ENCODE results near the gene NTRK2.

The NTRK2 gene

GRCh38 chr9:84670138-84671041 lies 861 bp downstream of the NTRK2 start:
- Mint-ChIP-seq H3K27ac (no peak overlapping the region), H3K4me1 (peaks cover 7% of the 10 kb centered on the region), H3K36me3 (no peaks in the 10 kb centered on the region), H3K27me3 (peaks cover 23% of the 10 kb centered on the region), H3K4me3 (no peak overlapping the region), H3K9me3 (peaks cover 4% of the 10 kb centered on the region)
- DNase-seq (ENCODE audit: low spot score in 2 of 2) (no peak), ATAC-seq (ENCODE audit: low read depth) (no peak)

GRCh38 chr9:84671586-84672521 lies 2.3 kb downstream of the NTRK2 start:
- ATAC-seq (ENCODE audit: low read depth): no peak
- no peak overlapping the region for H3K4me3 Mint-ChIP-seq
- peaks cover 21% of the 10 kb centered on the region for H3K27me3 Mint-ChIP-seq

GRCh38 chr9:84673806-84674205 lies 4.3 kb downstream of the NTRK2 start:
- Mint-ChIP-seq H3K4me3 (no peak overlapping the region), H3K27ac (no peak overlapping the region), H3K9me3 (no peaks in the 10 kb centered on the region), H3K36me3 (no peaks in the 10 kb centered on the region), H3K4me1 (peaks cover 4% of the 10 kb centered on the region), H3K27me3 (peaks cover 15% of the 10 kb centered on the region)
- DNase-seq (ENCODE audit: low spot score in 2 of 2) (no peak), ATAC-seq (ENCODE audit: low read depth) (no peak)

More at GRCh38 chr9:84671586-84672521, 2.3 kb downstream of the NTRK2 start:
- H3K27ac Mint-ChIP-seq: no peak overlapping the region
- no peaks in the 10 kb centered on the region for H3K36me3 Mint-ChIP-seq
- peaks cover 7% of the 10 kb centered on the region for H3K4me1 Mint-ChIP-seq
- DNase-seq (ENCODE audit: low spot score in 2 of 2): no peak
- H3K9me3 Mint-ChIP-seq: no peaks in the 10 kb centered on the region

- no peaks in the 10 kb centered on the region for H3K36me3 Mint-ChIP-seq
Measured at GRCh38 chr9:84677080-84677479, 7.6 kb downstream of the NTRK2 start.

GRCh38 chr9:84679571-84679970 lies 10.0 kb downstream of the NTRK2 start:
- no peaks in the 10 kb centered on the region for H3K27me3 Mint-ChIP-seq
- ATAC-seq (ENCODE audit: low read depth): no peak

More at GRCh38 chr9:84677080-84677479, 7.6 kb downstream of the NTRK2 start:
- Mint-ChIP-seq H3K4me1 (no peaks in the 10 kb centered on the region), H3K27ac (no peak overlapping the region), H3K9me3 (no peaks in the 10 kb centered on the region), H3K27me3 (peaks cover 2% of the 10 kb centered on the region), H3K4me3 (no peak overlapping the region)
- DNase-seq (ENCODE audit: low spot score in 2 of 2): no peak
- ATAC-seq (ENCODE audit: low read depth): no peak

GRCh38 chr9:84681516-84682285 lies 12.2 kb downstream of the NTRK2 start:
- H3K9me3 Mint-ChIP-seq: peaks cover 2% of the 10 kb centered on the region
- no peak for ATAC-seq (ENCODE audit: low read depth)
- peaks cover 4% of the 10 kb centered on the region for H3K27me3 Mint-ChIP-seq

More at GRCh38 chr9:84679571-84679970, 10.0 kb downstream of the NTRK2 start:
- Mint-ChIP-seq H3K4me1 (no peaks in the 10 kb centered on the region), H3K36me3 (no peaks in the 10 kb centered on the region), H3K4me3 (no peak overlapping the region), H3K27ac (no peak overlapping the region), H3K9me3 (no peaks in the 10 kb centered on the region)
- no peak for DNase-seq (ENCODE audit: low spot score in 2 of 2)

GRCh38 chr9:84686068-84686467 lies 16.5 kb downstream of the NTRK2 start:
- Mint-ChIP-seq H3K4me3 (no peak overlapping the region), H3K9me3 (peaks cover 2% of the 10 kb centered on the region), H3K27me3 (peaks cover 4% of the 10 kb centered on the region), H3K27ac (no peak overlapping the region), H3K4me1 (no peaks in the 10 kb centered on the region), H3K36me3 (no peaks in the 10 kb centered on the region)
- ATAC-seq (ENCODE audit: low read depth): no peak
- no peak for DNase-seq (ENCODE audit: low spot score in 2 of 2)

More at GRCh38 chr9:84681516-84682285, 12.2 kb downstream of the NTRK2 start:
- H3K4me3 Mint-ChIP-seq: no peak overlapping the region
- H3K36me3 Mint-ChIP-seq: no peaks in the 10 kb centered on the region
- no peaks in the 10 kb centered on the region for H3K4me1 Mint-ChIP-seq
- H3K27ac Mint-ChIP-seq: no peak overlapping the region
- DNase-seq (ENCODE audit: low spot score in 2 of 2): no peak

- no peaks in the 10 kb centered on the region for H3K36me3 Mint-ChIP-seq
- H3K4me1 Mint-ChIP-seq: no peaks in the 10 kb centered on the region
- peaks cover 2% of the 10 kb centered on the region for H3K9me3 Mint-ChIP-seq
- no peak for DNase-seq (ENCODE audit: low spot score in 2 of 2)
- H3K27ac Mint-ChIP-seq: no peak overlapping the region
- ATAC-seq (ENCODE audit: low read depth): no peak
- peaks cover 4% of the 10 kb centered on the region for H3K27me3 Mint-ChIP-seq
- H3K4me3 Mint-ChIP-seq: no peak overlapping the region
Measured at GRCh38 chr9:84688956-84689355, 19.4 kb downstream of the NTRK2 start.

- no peak overlapping the region for H3K27ac Mint-ChIP-seq
- H3K4me1 Mint-ChIP-seq: no peaks in the 10 kb centered on the region
- H3K36me3 Mint-ChIP-seq: no peaks in the 10 kb centered on the region
- H3K9me3 Mint-ChIP-seq: no peaks in the 10 kb centered on the region
- DNase-seq (ENCODE audit: low spot score in 2 of 2) (no peak), ATAC-seq (ENCODE audit: low read depth) (no peak)
- H3K4me3 Mint-ChIP-seq: no peak overlapping the region
- peaks cover 1% of the 10 kb centered on the region for H3K27me3 Mint-ChIP-seq
Measured at GRCh38 chr9:84691634-84692033, 22.1 kb downstream of the NTRK2 start.

- no peaks in the 10 kb centered on the region for H3K36me3 Mint-ChIP-seq
- H3K4me3 Mint-ChIP-seq: no peak overlapping the region
- DNase-seq (ENCODE audit: low spot score in 2 of 2) (no peak), ATAC-seq (ENCODE audit: low read depth) (no peak)
- no peak overlapping the region for H3K27ac Mint-ChIP-seq
- H3K4me1 Mint-ChIP-seq: no peaks in the 10 kb centered on the region
- no peaks in the 10 kb centered on the region for H3K9me3 Mint-ChIP-seq
- peaks cover 4% of the 10 kb centered on the region for H3K27me3 Mint-ChIP-seq
Measured at GRCh38 chr9:84694248-84694647, 24.7 kb downstream of the NTRK2 start.

- Mint-ChIP-seq H3K27ac (no peak overlapping the region), H3K36me3 (no peaks in the 10 kb centered on the region), H3K9me3 (no peaks in the 10 kb centered on the region), H3K4me1 (no peaks in the 10 kb centered on the region), H3K4me3 (no peak overlapping the region), H3K27me3 (peaks cover 12% of the 10 kb centered on the region)
- DNase-seq (ENCODE audit: low spot score in 2 of 2): no peak
- ATAC-seq (ENCODE audit: low read depth): no peak
Measured at GRCh38 chr9:84697042-84697441, 27.5 kb downstream of the NTRK2 start.

GRCh38 chr9:84697509-84698114 lies 28.1 kb downstream of the NTRK2 start:
- DNase-seq (ENCODE audit: low spot score in 2 of 2) (no peak), ATAC-seq (ENCODE audit: low read depth) (no peak)
- no peak overlapping the region for H3K27ac Mint-ChIP-seq
- no peaks in the 10 kb centered on the region for H3K4me1 Mint-ChIP-seq
- peaks cover 12% of the 10 kb centered on the region for H3K27me3 Mint-ChIP-seq
- no peak overlapping the region for H3K4me3 Mint-ChIP-seq
- H3K36me3 Mint-ChIP-seq: no peaks in the 10 kb centered on the region
- H3K9me3 Mint-ChIP-seq: no peaks in the 10 kb centered on the region

- Mint-ChIP-seq H3K9me3 (no peaks in the 10 kb centered on the region), H3K4me3 (no peak overlapping the region), H3K4me1 (no peaks in the 10 kb centered on the region), H3K36me3 (no peaks in the 10 kb centered on the region), H3K27me3 (peaks cover 12% of the 10 kb centered on the region), H3K27ac (no peak overlapping the region)
- DNase-seq (ENCODE audit: low spot score in 2 of 2) (no peak), ATAC-seq (ENCODE audit: low read depth) (no peak)
Measured at GRCh38 chr9:84698323-84698722, 28.8 kb downstream of the NTRK2 start.
